Left lung (tissue), 10 donors: ENCODE measurements around the gene IKZF2. TPM values are rescaled to one million over a fixed set of nuclear protein-coding genes. Genes with fewer than 3 reads are reported as not detected.

Experiments
- ATAC-seq: fragments of 200-7000 bp; cut with Tn5 transposase; one replicate; pipeline ENCODE4 v1.9.1; 2020; ENCODE audit warnings: moderate library complexity
- DNase-seq, 4 donors: peaks; one replicate each; pipeline ENCODE4 v3.0.0-alpha.2; 2013 to 2020
- H3K27ac ChIP-seq, 2 donors: fragments of 200-600 bp; sonication (generic) in 1 of 2; one replicate each; pipeline versions ENCODE4 v1.5.0 to v1.8.0; 2020 to 2021
- H3K27me3 ChIP-seq, 2 donors: fragments of 200-600 bp; sonication (generic) in 1 of 2; one replicate each; pipeline versions ENCODE4 v1.5.0 to v1.8.0; 2020 to 2021
- H3K36me3 ChIP-seq, 2 donors: fragments of 200-600 bp; sonication (generic) in 1 of 2; one replicate each; pipeline versions ENCODE4 v1.5.0 to v1.8.0; 2020 to 2021
- H3K4me1 ChIP-seq, 2 donors: fragments of 200-600 bp; one replicate each; pipeline ENCODE4 v1.8.0; 2021
- H3K4me3 ChIP-seq, 2 donors: fragments of 200-600 bp; sonication (generic) in 1 of 2; one replicate each; pipeline versions ENCODE4 v1.5.0 to v1.8.0; 2020 to 2021; ENCODE audit warnings: mild to moderate bottlenecking in 1 of 2
- H3K9me3 ChIP-seq, 2 donors: fragments of 200-600 bp; sonication (generic) in 1 of 2; one replicate each; pipeline versions ENCODE4 v1.5.0 to v1.8.0; 2020 to 2021
- intact Hi-C, 2 donors: fragments of 100-400 bp; cut with DNase I; formaldehyde crosslinking; loops; one replicate each; pipeline versions ENCODE4 v1.11.2 to v1.14.2; 2022
- polyA plus RNA-seq, 6 donors: library from polyadenylated mRNA; unstranded; fragments of 120-200 nt; gene quantifications; one replicate each; pipeline ENCODE4 v1.2.1, GENCODE V29; 2013; ENCODE audit not compliant: insufficient read length in 6 of 6
- total RNA-seq, 2 donors: library from RNA; stranded (reverse); fragmentation: NEBNext Ultra II Directional; extraction: Animal tissue kit (Norgen Biotek cat#: 25700); gene quantifications; one replicate each; pipeline ENCODE4 v1.2.1, GENCODE V29; 2021
- TF ChIP-seq, protein P1 (sequence below), 2 donors: fragments of 200-600 bp; sonication (generic) in 1 of 2; IDR thresholded peaks; one replicate each; pipeline versions ENCODE4 v1.5.0 to v1.8.0; 2021; ENCODE audit warnings: antibody characterized with exemption in 2 of 2
- donor health status: DM: no; HTN: yes; CAD: no.
- donor health status: DM: no; HTN: no; CAD: no.

IKZF2 gene
- total and polyA plus RNA-seq, 8 donors: 9.6 to 15.4 (median 12.2) TPM

GRCh38 chr2:212953170-212953920 lies 198.1 kb downstream of the IKZF2 start:
- Histone ChIP-seq H3K4me3 (no peak overlapping the region), H3K27me3 (no peaks in the 10 kb centered on the region), H3K4me1 (no peaks in the 10 kb centered on the region), H3K27ac (no peak overlapping the region), H3K36me3 (no peaks in the 10 kb centered on the region), H3K9me3 (no peaks in the 10 kb centered on the region)
- DNase-seq (no peak), ATAC-seq (no peak)
- TF ChIP-seq, protein P1, sequence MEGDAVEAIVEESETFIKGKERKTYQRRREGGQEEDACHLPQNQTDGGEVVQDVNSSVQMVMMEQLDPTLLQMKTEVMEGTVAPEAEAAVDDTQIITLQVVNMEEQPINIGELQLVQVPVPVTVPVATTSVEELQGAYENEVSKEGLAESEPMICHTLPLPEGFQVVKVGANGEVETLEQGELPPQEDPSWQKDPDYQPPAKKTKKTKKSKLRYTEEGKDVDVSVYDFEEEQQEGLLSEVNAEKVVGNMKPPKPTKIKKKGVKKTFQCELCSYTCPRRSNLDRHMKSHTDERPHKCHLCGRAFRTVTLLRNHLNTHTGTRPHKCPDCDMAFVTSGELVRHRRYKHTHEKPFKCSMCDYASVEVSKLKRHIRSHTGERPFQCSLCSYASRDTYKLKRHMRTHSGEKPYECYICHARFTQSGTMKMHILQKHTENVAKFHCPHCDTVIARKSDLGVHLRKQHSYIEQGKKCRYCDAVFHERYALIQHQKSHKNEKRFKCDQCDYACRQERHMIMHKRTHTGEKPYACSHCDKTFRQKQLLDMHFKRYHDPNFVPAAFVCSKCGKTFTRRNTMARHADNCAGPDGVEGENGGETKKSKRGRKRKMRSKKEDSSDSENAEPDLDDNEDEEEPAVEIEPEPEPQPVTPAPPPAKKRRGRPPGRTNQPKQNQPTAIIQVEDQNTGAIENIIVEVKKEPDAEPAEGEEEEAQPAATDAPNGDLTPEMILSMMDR (IDR thresholded peaks at IDR 0.05): no peak
- intact Hi-C loops: no loop called here

DNA sequence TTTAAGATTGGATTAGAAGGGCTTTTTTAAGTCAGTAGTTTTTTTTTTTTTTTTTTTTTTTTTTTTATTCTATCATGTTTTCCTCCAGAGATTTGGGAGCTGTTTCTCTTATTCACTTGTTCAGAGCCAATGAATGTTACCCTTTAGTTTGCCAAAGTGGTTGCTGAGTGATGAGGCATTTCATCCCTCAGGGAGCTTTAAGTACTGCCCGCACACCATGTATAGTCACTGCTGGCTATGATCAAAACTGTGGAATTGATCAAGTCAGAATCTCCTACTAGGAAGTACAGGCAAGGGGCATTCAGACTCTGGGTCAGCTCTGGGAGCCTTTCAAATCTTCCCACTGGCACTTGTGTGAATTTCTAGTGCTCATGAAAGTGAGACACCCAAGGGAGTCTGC lies 201.6 kb downstream of the IKZF2 start:
- ATAC-seq: no peak
- Histone ChIP-seq H3K27me3 (no peaks in the 10 kb centered on the region), H3K4me3 (no peak overlapping the region), H3K4me1 (no peaks in the 10 kb centered on the region), H3K27ac (no peak overlapping the region), H3K36me3 (no peaks in the 10 kb centered on the region), H3K9me3 (no peaks in the 10 kb centered on the region)
- TF ChIP-seq, protein P1 (IDR thresholded peaks at IDR 0.05): no peak
- DNase-seq: no peak
- intact Hi-C loops: no loop called here

Other genes with a start within 250 kb of the IKZF2 start
- 10 to 100 TPM; 11.1 to 15.0 TPM for gene SPAG16, start 132.9 kb upstream of the IKZF2 start, total RNA-seq
- 10 to 100 TPM; 37.6 to 47.4 (median 43.2) TPM for gene SPAG16, start 132.9 kb upstream of the IKZF2 start, polyA plus RNA-seq